AG10803 (cell line): ENCODE results near the gene CRYAB.
A peak's percentile ranks its signal among the peaks of the same experiment; 100 is the strongest.

Source experiments
- DNase-seq: peaks from one replicate; pipeline ENCODE4 v3.0.0; 2010; ENCODE audit warnings: low read depth
- H3K4me3 ChIP-seq: 2 replicates; pipeline ENCODE4 v1.5.1; 2011; ENCODE audit warnings: mild to moderate bottlenecking, low read length, control low read depth
- CTCF ChIP-seq: conservative IDR thresholded peaks from 2 replicates; pipeline ENCODE4 v1.5.1; 2011; ENCODE audit warnings: mild to moderate bottlenecking, low read length, control low read depth, inconsistent platforms

Gene CRYAB

GRCh38 chr11:111911563-111912401 lies at the start of gene CRYAB:
Gene CRYAB, minus strand, starts transcription at chr11:111911770. Its CDS starts 46 bp downstream, at chr11:111911724.
- no peak for TF ChIP-seq CTCF
- peak within 1 kb of the TSS; percentile 77 for H3K4me3 ChIP-seq
- peak; percentile 98 for DNase-seq

GRCh38 chr11:111960916-111961315 lies 49.3 kb upstream of the CRYAB start:
- no peak overlapping the region for H3K4me3 ChIP-seq
- no peak for DNase-seq
- TF ChIP-seq CTCF: no peak

- H3K4me3 ChIP-seq: no peak overlapping the region
- no peak for DNase-seq
- no peak for TF ChIP-seq CTCF
These were observed 46.3 kb upstream of the CRYAB start for GRCh38 chr11:111957663-111958444.

GRCh38 chr11:111954154-111954553 lies 42.6 kb upstream of the CRYAB start:
- no peak for TF ChIP-seq CTCF
- no peak overlapping the region for H3K4me3 ChIP-seq
- no peak for DNase-seq

GRCh38 chr11:111951565-111951964 lies 40.0 kb upstream of the CRYAB start:
- no peak for DNase-seq
- TF ChIP-seq CTCF: no peak

GRCh38 chr11:111949519-111950426 lies 38.2 kb upstream of the CRYAB start:
- TF ChIP-seq CTCF: no peak
- DNase-seq: no peak

More at GRCh38 chr11:111951565-111951964, 40.0 kb upstream of the CRYAB start:
- no peak overlapping the region for H3K4me3 ChIP-seq

More at GRCh38 chr11:111949519-111950426, 38.2 kb upstream of the CRYAB start:
- no peak overlapping the region for H3K4me3 ChIP-seq
